NCI-H524 treated with DMSO at 0.1 percent for 48 hours (cell line): ENCODE measurements around the gene ROR2.

Experiments
- DNase-seq: peaks from one replicate; lab custom pipeline; 2025; lab: John Stamatoyannopoulos, UW

Gene ROR2

GRCh38 chr9:91817493-91818224 is 132.4 kb downstream of the ROR2 start:
- DNase-seq: no peak

- no peak for DNase-seq
Observed at GRCh38 chr9:91817106-91817492, 132.9 kb downstream of the ROR2 start.

- no peak for DNase-seq
Observed at GRCh38 chr9:91816356-91816755, 133.7 kb downstream of the ROR2 start.

GRCh38 chr9:91815896-91816295 is 134.1 kb downstream of the ROR2 start:
- DNase-seq: no peak

GRCh38 chr9:91814753-91815152 is 135.3 kb downstream of the ROR2 start:
- DNase-seq: no peak

GRCh38 chr9:91814201-91814600 is 135.8 kb downstream of the ROR2 start:
- no peak for DNase-seq

- no peak for DNase-seq
Observed at GRCh38 chr9:91813176-91813795, 136.7 kb downstream of the ROR2 start.

- DNase-seq: no peak
Observed at GRCh38 chr9:91812191-91812590, 137.8 kb downstream of the ROR2 start.

GRCh38 chr9:91811024-91811909 is 138.8 kb downstream of the ROR2 start:
- no peak for DNase-seq

- DNase-seq: peak; percentile 77
Observed at GRCh38 chr9:91810286-91810905, 139.6 kb downstream of the ROR2 start.

GRCh38 chr9:91809581-91810285 is 140.3 kb downstream of the ROR2 start:
- no peak for DNase-seq

- DNase-seq: no peak
Observed at GRCh38 chr9:91807643-91808246, 142.3 kb downstream of the ROR2 start.

- DNase-seq: no peak
Observed at GRCh38 chr9:91805031-91805430, 145.0 kb downstream of the ROR2 start.

GRCh38 chr9:91803970-91804752 is 145.9 kb downstream of the ROR2 start:
- no peak for DNase-seq

- no peak for DNase-seq
Observed at GRCh38 chr9:91803151-91803940, 146.7 kb downstream of the ROR2 start.

GRCh38 chr9:91802391-91802790 is 147.6 kb downstream of the ROR2 start:
- DNase-seq: no peak

- DNase-seq: no peak
Observed at GRCh38 chr9:91800473-91801030, 149.5 kb downstream of the ROR2 start.

GRCh38 chr9:91799113-91799744 is 150.8 kb downstream of the ROR2 start:
- DNase-seq: no peak
